GM18508 (cell line): ENCODE data around the gene EEFSEC.

ENCODE experiments used
- ATAC-seq: cut with Tn5 transposase; IDR thresholded peaks from one replicate; pipeline ENCODE4 v1.9.1; 2021; ENCODE audit warnings: moderate number of reproducible peaks; ENCODE audit not compliant: insufficient read depth, unreplicated experiment

EEFSEC gene, protein sequence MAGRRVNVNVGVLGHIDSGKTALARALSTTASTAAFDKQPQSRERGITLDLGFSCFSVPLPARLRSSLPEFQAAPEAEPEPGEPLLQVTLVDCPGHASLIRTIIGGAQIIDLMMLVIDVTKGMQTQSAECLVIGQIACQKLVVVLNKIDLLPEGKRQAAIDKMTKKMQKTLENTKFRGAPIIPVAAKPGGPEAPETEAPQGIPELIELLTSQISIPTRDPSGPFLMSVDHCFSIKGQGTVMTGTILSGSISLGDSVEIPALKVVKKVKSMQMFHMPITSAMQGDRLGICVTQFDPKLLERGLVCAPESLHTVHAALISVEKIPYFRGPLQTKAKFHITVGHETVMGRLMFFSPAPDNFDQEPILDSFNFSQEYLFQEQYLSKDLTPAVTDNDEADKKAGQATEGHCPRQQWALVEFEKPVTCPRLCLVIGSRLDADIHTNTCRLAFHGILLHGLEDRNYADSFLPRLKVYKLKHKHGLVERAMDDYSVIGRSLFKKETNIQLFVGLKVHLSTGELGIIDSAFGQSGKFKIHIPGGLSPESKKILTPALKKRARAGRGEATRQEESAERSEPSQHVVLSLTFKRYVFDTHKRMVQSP

DNA sequence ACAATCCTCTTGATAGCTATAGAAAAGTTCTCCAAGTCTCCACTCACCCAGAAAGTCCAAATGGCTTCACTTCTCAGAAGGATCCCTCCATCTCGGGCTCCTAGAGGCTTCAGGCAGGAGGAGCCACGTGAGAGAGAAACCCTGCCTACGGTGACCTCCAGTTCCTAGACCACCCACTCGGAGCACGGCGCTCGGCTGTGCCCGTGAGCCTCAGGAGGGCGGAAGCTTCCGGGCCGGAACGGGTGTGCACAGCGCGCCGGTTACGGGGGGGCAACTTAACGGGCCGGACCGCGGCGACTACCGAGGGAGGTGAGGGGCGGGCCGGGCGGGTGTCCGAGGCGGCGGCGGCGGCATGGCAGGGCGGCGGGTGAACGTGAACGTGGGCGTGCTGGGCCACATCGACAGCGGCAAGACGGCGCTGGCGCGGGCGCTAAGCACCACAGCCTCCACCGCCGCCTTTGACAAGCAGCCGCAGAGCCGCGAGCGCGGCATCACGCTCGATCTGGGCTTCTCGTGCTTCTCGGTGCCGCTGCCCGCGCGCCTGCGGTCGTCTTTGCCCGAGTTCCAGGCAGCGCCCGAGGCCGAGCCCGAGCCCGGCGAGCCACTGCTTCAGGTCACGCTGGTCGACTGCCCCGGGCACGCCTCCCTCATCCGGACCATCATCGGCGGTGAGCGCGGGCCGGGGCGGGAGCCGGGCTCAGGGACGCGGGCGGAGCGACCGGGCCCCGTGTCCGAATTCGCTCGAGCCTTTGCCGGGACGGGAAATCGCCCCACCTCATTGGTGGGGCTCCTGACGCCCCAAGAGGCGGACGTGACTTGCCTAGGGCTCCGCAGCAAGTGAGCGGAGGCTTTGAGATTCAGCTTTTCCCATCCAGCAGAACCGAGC lies at the start of gene EEFSEC:
Gene EEFSEC, plus strand, starts transcription at position 326 of the 886 bp plus-strand sequence. Its CDS starts 27 bp downstream, at position 353.
- peak; percentile 55 for ATAC-seq

DNA sequence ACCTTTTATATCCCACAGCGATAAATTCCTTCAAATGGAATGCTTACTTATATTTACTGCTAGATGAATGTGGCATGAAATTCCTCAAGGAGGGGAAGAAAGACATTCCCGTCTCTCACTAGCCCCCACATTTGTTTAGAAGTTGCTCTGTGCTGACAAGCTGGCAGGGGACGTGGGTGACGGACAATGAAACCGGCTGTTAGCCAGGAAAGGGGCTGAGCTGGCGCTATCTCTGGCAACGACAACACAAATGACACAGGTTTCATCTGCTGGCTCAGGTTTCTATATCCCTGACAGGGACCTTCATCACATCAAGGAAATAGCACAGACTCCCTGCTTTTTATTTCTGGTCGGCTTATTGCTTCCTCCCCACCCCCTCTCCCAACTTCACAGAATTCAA lies 45.4 kb upstream of the EEFSEC start:
- no peak for ATAC-seq

DNA sequence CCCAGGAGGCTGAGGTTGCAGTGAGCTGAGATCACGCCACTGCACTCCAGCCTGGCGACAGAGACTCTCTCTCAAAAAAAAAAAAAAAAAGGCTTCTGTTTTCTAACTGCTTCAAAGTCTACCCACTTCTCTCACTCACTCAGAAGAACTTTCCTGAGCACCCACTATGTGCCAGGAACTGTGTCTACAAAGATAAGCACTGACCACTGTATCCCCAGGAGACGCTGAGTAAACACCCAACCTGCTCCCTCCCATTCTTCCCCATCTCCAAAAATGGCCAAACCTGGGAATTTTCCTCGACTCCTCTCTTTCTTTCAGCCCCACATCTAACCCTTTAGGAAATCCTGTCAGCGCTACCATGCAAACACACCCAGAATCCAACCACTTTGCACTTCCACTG lies 42.1 kb upstream of the EEFSEC start:
- no peak for ATAC-seq

DNA sequence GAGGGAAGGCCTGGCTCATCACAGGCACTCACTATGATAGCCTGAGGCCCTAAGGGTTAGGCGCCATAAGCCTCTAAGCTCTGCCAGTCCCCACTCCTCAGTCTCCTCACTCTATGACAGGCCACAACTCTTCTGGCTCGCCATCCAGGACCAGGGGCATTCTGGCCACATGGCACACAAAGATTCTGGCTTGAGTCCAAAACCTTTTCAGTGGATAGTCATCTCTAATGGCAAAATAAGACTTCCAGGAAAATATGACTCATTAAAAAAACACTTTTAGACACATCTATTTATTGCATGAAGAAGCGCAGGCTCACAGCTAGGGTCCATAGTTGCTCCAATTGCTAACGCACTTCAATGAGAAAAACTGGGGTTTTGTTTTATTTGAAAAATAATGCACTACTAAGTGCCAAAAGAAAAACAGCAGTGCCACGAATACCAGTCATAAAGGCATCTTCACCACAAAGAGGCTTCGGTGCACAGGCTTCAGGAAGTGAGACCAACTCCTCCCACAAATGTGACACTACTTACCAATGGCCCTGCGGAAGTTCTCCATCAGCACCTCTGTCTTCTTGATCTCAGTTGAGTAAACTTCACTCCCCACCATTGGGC lies 40.8 kb upstream of the EEFSEC start:
- no peak for ATAC-seq

DNA sequence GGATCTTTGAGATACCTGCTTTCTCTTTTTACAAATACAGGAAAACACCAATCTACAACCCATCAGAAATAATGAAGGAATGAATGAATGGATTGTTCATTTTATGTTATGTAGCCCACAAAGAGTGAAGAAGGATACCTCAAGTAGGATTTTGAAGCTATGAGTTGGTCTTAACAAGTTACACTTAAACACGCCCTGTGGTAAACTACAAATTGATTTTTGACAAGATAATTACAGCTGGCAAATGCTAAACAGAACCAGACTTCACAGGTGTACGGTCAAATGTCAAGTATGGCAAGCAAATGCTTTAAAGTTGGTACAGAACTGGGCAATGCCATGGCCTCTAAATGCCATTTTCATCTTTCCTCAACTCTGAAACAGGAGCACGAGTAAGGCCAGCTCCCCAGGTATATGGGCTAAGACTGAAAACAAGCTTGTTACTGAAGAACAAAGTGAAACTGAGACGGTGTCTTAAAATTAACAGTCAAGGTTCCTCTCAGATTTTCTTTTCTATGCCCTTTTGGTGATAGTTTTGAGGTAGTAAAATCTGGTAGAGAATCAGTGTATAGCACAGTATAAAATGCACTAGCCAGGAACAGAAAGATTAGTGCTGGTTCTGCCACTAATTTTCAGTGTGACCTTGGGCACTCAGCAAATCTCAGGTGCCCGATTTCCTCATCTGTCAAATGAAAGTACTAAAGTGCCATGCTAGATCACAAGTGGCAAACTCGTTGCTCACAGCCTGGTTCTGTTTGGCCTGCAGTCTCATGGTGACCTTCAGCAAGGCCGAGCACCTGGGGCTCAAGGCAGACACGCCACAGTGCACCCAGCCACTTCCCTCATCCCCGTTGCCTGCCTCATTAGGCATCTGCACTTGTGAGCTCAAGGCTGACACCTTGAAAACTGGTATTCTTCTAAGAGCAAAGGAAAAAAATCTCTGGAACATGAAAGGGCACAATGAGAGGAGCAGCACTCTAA lies 39.2 kb upstream of the EEFSEC start:
- no peak for ATAC-seq

DNA sequence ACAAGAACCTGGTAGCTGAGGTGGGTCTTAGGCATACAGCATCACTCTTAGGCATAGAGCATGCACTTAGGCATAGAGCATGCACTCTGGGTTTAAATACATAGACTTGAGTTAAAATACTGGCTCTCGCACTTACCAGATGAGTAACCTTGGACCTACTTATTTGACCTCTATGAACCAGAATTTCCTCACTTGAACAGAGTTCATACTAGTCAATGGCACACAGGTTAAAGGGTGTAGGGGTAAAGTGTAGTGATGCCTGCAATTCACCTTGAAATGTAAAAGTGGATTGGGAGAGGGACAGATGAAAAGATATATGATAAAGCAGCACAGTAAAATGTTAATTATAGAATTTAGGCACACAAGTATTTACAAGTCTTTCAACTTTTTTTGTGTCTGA lies 31.3 kb upstream of the EEFSEC start:
- no peak for ATAC-seq

DNA sequence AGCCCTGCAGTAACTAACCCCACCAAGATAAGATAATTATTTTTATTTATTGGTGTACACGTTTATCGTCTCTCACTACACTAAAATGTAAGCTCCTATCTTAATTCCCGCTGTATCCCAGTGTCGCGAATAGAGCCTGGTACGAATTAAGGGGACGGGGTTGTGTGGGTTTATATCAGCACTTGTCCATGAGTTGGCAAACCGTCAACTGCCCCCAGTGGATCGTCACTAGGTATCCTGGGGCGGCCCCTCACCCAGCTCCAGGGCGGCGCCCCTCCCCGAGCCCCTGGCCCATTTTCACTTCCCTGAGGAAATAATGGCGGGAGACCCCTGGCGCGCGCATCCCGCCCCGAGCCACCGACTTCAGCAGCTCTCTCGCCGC lies 30.1 kb upstream of the EEFSEC start:
- ATAC-seq = no peak

DNA sequence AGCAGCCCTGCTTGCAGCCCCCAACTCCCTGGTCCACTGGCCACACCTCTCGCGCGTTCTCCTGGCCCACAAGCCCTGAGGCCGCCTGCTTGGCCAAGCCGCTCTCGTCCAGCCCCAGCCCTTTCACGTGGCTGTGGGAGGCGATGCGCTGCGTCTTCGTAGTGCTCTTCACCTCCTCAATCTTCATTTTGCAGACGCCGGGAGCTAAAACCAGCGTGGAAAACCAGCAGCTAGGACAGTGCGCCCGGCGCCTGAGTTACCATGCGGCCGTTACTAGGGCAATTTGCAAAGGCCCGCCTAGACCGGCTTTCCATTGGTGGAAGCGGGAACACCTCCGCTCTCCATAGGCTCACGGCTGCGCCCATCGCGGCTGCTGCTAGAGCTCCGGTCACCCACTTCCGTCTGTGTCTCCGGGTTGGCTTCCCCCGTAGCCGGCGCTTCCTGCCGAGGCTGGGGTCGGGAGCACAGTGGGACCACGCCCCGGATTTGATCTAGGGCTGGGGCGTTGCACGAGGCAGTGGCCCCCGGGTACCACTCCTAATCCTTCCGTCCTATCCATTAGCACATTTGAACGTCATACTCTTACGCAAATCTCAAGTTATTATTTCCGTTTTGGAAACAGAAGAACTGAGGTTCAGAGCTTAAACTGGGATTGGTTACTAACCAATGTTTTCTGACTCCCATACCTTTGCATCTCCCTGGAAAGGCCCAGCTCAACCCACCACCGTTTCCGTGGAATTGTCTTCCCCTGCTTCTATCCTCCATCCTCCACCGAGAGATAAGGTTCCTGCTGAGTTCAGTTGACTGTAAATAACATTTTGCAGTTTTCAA lies 29.5 kb upstream of the EEFSEC start, which contains the start of gene RUVBL1:
Gene RUVBL1, minus strand, starts transcription at position 275 of the 831 bp plus-strand sequence. Its CDS starts 88 bp downstream, at position 187.
- peak; percentile 91 for ATAC-seq

DNA sequence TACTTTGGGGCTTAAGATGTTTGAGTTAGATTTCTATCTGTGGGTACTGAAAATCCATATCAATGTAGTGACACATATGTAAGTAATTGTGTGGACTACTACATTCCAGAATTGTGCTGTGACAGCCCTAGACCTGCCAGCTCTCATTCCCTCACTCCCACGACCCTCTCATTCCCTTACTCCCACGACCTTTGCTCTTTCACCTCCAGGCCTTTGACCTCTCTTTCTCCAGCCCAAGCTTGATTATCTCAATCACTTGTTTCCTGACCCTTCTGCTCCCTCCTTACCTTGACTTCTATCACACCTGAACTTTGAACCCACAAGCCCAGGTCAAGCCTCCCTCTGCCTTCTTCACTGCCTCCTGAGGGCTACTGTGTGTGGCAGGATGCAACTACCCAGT lies 26.0 kb upstream of the EEFSEC start:
- ATAC-seq = no peak

DNA sequence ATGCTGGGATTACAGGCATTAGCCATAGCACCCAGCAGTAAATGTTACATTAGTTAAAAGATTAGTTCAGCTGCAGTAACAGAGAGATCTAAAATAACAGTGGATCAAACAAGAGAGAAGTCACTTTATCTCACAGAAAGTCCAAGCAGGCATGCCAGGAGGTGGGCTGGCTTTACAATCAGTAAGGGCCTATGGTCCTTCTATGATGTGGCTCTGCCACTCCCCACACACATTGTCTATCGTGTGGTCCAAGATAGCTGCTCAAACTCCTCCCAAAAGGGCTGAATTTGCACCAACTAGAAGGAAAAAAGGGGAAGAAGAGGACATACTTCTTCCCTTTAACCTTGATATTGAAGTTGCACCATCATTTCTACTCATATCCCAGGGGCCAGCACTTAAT lies 25.0 kb upstream of the EEFSEC start:
- no peak for ATAC-seq

DNA sequence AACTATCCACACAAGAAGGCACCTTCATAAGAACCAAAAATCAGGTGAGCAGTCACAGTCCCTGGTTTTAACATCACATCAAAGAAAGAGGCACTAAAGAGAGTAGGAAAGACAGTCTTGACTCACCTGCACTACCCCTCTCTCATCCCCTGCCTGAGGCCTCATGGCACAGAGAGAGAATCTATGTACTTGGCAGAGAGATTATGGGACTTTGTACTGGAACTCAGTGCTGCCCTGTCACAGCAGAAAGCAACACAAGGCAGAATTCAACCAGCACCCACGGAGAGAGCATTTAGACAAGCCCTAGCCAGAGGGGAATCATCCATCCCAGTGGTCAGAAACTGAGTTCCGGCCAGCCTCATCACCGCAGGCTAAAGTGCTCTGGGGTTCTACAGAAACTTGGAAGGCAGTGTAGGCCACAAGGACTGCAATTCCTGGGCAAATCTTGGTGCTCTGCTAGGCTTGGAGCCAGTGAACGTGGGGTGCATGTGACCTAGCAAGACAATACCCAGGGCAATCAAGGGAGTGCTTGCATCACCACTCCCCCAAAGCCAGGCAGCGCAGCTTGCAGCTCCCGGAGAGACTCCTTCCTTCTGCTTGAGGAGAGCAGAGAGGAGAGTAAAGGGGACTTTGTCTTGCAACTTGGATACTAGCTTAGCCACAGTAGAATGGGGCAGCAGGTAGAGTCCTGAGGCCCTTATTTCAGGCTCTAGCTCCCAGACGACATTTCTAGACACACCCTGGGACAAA lies 21.2 kb upstream of the EEFSEC start:
- ATAC-seq = no peak

DNA sequence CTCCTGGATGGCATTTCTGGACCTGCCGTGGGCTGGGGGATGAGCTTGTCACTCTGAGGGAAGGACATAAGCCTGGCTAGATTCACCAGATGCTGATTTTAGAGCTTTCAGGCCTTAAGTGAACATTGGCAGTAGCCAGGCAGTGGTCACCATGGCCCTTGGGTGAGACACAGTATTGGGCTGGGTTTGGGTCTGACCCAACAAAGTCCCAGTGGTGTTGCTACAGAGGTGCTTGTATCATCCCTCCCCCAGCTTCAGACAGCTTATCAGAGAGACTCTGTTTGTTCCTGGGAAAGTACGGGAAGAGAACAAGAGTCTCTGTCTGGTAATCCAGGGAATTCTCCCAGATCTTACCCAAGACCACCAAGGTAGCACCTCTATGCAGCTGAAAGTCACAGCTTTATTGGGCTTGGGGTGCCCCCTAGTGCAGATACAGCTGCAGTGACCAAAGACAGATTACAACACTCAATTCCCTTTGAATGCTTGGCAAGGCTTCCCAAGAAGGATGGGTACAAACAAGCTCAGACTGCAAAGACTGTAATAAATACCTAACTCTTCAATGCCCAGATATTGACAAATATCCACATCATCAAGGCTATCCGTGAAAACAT lies 19.9 kb upstream of the EEFSEC start:
- ATAC-seq = no peak

DNA sequence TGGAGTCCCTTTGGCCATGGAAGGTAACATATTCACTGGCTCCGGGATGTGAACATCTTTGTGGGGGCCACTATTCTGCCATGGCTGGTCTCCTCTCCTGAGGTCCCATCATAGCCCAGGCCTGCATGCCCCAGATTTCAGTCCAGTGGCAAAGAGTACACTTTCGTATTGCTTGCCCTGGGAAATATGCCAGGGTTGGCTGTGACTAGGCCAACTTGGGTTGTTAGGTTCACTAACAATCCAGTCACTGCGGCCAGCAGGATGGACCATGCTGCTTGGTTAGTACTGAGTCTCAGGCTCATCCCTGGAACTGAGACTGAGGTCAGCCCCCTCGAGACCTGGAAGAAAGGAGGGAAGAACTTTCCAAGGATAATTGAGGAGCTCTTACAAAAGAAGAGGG lies 9.8 kb upstream of the EEFSEC start:
- ATAC-seq = no peak

DNA sequence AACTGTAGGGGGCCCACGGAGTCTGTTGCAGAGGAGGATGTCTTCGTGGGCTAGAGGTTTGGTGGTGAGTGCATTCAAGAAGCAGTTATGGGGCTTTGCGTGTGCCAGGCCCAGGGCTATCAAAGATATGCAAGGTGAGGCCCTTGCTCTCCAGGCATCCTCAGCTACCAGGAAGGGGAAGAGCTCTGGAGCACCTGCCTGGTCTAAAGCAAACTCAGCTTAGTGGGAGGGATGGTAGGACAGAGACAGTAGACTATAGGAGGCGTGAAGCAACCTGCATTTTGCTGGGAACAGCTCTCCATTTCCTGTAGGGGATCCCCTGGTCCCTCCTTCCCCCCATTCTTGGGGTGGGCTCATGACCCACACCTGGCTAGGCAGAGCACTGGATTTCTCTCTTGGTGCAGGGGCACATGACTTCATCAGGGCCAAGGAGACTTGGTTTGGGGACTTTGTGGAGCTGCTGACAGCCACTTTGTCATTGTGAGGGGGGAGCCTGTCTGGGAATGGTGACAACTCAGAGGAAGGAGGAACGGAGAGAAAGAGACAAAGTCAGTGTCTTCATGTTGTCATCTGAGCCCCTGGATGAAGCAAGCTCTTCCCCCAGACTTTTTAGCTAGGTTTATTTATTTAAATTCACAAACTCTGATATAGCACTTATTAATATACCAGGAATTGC lies 8.6 kb upstream of the EEFSEC start:
- ATAC-seq = no peak

DNA sequence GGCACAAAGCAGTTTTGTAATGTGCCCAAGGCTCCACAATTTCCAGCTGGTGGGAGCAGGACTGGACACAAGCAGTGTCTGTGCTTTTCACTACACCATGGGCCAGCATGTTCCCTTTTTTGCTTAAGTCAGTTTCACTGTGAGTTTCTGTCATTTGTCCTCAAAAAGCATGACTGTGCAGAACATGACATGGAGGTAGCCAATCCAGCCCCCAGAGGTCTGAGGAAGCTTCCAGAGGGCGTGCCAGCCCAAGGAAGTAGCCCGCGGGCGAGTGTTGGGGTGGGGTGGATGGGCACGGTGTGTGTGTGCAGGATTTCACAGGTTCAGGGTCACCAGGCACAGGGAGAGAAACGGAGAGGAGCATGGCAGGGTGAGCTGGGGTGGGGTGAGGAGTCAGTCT lies 8.0 kb upstream of the EEFSEC start:
- ATAC-seq = no peak

DNA sequence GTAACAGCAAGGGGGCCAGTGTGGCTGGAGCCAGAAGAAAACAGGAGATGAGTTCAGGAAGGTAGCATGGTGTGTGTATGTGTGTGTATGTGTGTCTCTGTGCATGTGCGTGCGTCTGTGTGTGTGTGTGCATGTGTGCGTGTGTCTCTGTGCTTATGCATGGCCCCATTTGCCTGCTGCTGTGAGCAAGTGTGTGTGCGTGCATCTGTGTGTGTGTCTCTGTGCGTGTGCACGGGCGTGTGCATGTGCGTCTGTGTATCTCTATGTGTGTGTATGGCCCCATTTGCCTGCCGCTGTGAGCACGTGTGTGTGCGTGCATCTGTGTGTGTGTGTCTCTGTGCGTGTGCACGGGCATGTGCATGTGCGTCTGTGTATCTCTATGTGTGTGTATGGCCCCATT lies 7.1 kb upstream of the EEFSEC start:
- ATAC-seq = no peak

DNA sequence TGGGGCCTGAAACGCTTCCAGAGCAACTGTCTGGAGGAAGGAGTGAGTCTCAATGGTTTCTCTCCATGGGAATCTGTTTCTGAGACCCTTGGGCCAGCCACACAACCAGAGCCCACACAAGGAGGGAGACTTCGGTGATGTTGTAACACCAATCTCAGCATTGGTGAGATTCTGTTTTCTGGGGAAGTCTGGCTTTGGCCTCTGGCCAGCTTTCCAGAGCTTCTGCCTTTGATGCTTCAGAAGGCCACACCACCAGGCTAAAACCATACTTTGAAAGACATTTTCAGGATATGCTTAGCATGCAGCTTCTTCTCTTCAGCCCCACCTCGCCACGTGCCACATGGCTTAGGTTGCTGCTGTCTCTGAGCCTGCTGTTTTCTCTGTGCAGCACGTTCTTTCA lies 3.6 kb upstream of the EEFSEC start:
- ATAC-seq = no peak
